ENCODE results near the gene SLC39A1. TPM values are rescaled to one million over a fixed set of nuclear protein-coding genes. Genes with fewer than 3 reads are reported as not detected.
A peak's percentile ranks its signal among the peaks of the same experiment; 100 is the strongest.

Gene SLC39A1
- total and polyA plus RNA-seq, 9 of the 15 experiments (the other 6 are each of a cell fraction or from before 2014, with no cell fraction given): 9.9 to 81.1 (median 62.7) TPM

DNA sequence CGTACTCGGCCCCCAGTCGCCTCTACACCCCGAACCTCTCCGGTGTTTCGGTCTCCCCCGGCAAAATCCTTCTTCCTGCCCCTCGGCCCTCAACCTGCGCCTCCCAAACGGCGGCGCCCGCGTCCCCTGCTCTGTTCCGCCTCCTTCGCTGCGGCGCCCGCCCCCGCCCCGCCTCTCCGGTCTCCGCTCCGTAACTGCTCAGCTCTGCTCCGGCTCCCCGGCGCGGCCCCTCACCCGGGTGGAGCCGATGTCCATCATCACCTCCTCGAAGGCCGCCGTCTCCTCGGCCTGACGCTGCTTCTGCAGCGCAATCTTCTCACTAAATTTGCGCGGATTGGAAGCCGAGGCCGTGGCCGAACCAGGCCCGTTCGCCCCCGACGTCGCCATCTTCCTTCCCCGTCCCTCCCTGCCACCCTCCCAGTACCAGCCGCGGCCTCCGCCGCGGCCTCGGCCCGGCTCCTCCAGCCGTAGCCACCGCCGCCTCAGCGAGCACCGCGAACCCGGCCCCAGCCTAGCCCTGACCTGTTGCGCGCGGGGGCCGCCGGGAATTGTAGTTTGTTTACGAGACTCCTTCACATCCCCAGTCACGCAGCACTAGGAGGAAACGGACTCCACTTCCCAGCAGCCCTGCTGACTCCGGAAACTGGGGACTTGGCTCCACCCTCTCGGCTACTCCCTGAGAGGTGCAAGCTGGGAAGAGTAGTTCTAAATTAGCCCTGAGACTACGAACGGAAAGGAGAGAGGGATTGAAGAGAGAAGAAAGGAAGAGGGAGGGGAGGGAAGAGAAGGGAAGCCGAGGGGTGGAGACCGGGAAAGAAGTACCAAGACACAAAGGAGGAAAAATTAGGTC is 5.0 kb downstream of the SLC39A1 start, which contains the start of gene CRTC2 (continued):
- TF ChIP-seq SRSF9 (IDR thresholded peaks at IDR 0.05; ENCODE audit: borderline replicate concordance, low read depth, low read length) (no peak), SIN3A (IDR thresholded peaks at IDR 0.05; ENCODE audit: borderline replicate concordance in 2 of 2, control insufficient read depth in 1 of 2, low read depth in 2 of 2, low read length in 2 of 2) (peak; percentile 65 to 86; a peak in 3 of 4 replicates), SLC30A9 (CRISPR knock-in tag; IDR thresholded peaks at IDR 0.05) (no peak), NCOA2 (IDR thresholded peaks at IDR 0.05; ENCODE audit: partially characterized antibody in 2 of 2) (no peak), LEF1 (IDR thresholded peaks at IDR 0.05) (no peak), YBX1 (IDR thresholded peaks at IDR 0.05) (no peak), BMI1 (IDR thresholded peaks at IDR 0.05; ENCODE audit: low read length) (no peak), ZNF316 (IDR thresholded peaks at IDR 0.05) (no peak), NONO (IDR thresholded peaks at IDR 0.05; ENCODE audit: low read depth in 2 of 2, low read length in 1 of 2) (no peak), SRSF3 (IDR thresholded peaks at IDR 0.05; ENCODE audit: insufficient read depth, low read length) (no peak), MTA3 (IDR thresholded peaks at IDR 0.05; ENCODE audit: borderline replicate concordance) (no peak; the same call in 1 of the 2 replicates), CHD2 (IDR thresholded peaks at IDR 0.05; ENCODE audit: low read depth, low read length) (peak; percentile 27; the same call in 1 of the 2 replicates), ETV1 (tag; conservative IDR thresholded peaks at IDR 0.05; ENCODE audit: low read depth) (peak; percentile 95), CAMTA2 (CRISPR knock-in tag; conservative IDR thresholded peaks at IDR 0.05) (0 out of 2 replicates have a peak, but pooled peaks have one; percentile 17), ZNF184 (CRISPR knock-in tag; IDR thresholded peaks at IDR 0.05) (no peak), ZNF695 (CRISPR knock-in tag; IDR thresholded peaks at IDR 0.05) (no peak), POU5F1 (IDR thresholded peaks at IDR 0.05; ENCODE audit: borderline replicate concordance, low read depth, low read length, partially characterized antibody) (peak; percentile 94), MAFG (tag; conservative IDR thresholded peaks at IDR 0.05) (no peak), L3MBTL2 (IDR thresholded peaks at IDR 0.05) (peak; percentile 62), BACH1 (tag; IDR thresholded peaks at IDR 0.05) (peak; percentile 80; the same call in 1 of the 2 replicates), HEY1 (CRISPR knock-in tag; IDR thresholded peaks at IDR 0.05; ENCODE audit: borderline replicate concordance) (no peak), KAT8 (IDR thresholded peaks at IDR 0.05; ENCODE audit: low read depth) (no peak)
- TF ChIP-seq, protein P1, sequence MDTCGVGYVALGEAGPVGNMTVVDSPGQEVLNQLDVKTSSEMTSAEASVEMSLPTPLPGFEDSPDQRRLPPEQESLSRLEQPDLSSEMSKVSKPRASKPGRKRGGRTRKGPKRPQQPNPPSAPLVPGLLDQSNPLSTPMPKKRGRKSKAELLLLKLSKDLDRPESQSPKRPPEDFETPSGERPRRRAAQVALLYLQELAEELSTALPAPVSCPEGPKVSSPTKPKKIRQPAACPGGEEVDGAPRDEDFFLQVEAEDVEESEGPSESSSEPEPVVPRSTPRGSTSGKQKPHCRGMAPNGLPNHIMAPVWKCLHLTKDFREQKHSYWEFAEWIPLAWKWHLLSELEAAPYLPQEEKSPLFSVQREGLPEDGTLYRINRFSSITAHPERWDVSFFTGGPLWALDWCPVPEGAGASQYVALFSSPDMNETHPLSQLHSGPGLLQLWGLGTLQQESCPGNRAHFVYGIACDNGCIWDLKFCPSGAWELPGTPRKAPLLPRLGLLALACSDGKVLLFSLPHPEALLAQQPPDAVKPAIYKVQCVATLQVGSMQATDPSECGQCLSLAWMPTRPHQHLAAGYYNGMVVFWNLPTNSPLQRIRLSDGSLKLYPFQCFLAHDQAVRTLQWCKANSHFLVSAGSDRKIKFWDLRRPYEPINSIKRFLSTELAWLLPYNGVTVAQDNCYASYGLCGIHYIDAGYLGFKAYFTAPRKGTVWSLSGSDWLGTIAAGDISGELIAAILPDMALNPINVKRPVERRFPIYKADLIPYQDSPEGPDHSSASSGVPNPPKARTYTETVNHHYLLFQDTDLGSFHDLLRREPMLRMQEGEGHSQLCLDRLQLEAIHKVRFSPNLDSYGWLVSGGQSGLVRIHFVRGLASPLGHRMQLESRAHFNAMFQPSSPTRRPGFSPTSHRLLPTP (IDR thresholded peaks at IDR 0.05; ENCODE audit: borderline replicate concordance, extremely low read depth, insufficient read length): no peak
- TF ChIP-seq, protein P2, sequence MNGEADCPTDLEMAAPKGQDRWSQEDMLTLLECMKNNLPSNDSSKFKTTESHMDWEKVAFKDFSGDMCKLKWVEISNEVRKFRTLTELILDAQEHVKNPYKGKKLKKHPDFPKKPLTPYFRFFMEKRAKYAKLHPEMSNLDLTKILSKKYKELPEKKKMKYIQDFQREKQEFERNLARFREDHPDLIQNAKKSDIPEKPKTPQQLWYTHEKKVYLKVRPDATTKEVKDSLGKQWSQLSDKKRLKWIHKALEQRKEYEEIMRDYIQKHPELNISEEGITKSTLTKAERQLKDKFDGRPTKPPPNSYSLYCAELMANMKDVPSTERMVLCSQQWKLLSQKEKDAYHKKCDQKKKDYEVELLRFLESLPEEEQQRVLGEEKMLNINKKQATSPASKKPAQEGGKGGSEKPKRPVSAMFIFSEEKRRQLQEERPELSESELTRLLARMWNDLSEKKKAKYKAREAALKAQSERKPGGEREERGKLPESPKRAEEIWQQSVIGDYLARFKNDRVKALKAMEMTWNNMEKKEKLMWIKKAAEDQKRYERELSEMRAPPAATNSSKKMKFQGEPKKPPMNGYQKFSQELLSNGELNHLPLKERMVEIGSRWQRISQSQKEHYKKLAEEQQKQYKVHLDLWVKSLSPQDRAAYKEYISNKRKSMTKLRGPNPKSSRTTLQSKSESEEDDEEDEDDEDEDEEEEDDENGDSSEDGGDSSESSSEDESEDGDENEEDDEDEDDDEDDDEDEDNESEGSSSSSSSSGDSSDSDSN (IDR thresholded peaks at IDR 0.05; ENCODE audit: borderline replicate concordance in 1 of 2, low read depth in 2 of 2, low read length in 2 of 2): peak; percentile 36 to 60; a peak in 1 of 4 replicates
